Thyroid gland (tissue), 4 donors: Measurements from ENCODE around the gene RAB36. TPM values are rescaled to one million over a fixed set of nuclear protein-coding genes. Genes with fewer than 3 reads are reported as not detected.

ENCODE experiments used
- DNase-seq, 2 donors: peaks; one replicate each; pipeline ENCODE4 v3.0.0-alpha.2; 2019
- H3K27ac ChIP-seq, 3 donors: fragments of 200-600 bp; sonication (generic); 1 replicate in 2 of 3; 2 replicates in 1 of 3; pipeline ENCODE4 v1.5.1; 2016 to 2019; ENCODE audit warnings: mild to moderate bottlenecking in 1 of 3, moderate library complexity in 1 of 3
- H3K27me3 ChIP-seq: fragments of 200-600 bp; sonication (generic); one replicate; pipeline ENCODE4 v1.5.1; 2019
- H3K36me3 ChIP-seq, 2 donors: fragments of 200-600 bp; sonication (generic); one replicate each; pipeline ENCODE4 v1.5.1; 2016 to 2019
- H3K4me1 ChIP-seq, 2 donors: fragments of 200-600 bp; sonication (generic); one replicate each; pipeline ENCODE4 v1.5.1; 2017 to 2019
- H3K4me3 ChIP-seq, 3 donors: fragments of 200-600 bp; sonication (generic); replicated peaks in 1 of 3; 1 replicate in 2 of 3; 2 replicates in 1 of 3; pipeline ENCODE4 v1.5.1; 2016; ENCODE audit warnings: mild to moderate bottlenecking in 1 of 3
- H3K9me3 ChIP-seq: fragments of 200-600 bp; sonication (generic); one replicate; pipeline ENCODE4 v1.5.1; 2017
- POLR2A ChIP-seq, 2 donors: fragments of 450-650 bp; IDR thresholded peaks; one replicate each; pipeline ENCODE4 v1.6.1; 2017; ENCODE audit warnings: antibody characterized with exemption in 2 of 2, mild to moderate bottlenecking in 2 of 2, moderate library complexity in 1 of 2
- WGBS, 2 donors: methylation state at CpG; one replicate each; pipeline ENCODE4 v1.1.5; 2017; 5-methylcytosine and 5-hydroxymethylcytosine counted together
- intact Hi-C: fragments of 100-400 bp; cut with DNase I; formaldehyde crosslinking; loops from one replicate; pipeline ENCODE4 v1.15.1; 2023
- total RNA-seq, 4 donors: library from RNA; depleted of rRNA; stranded (reverse); fragments of >200 nt; gene quantifications; one replicate each; pipeline ENCODE4 v1.2.3, GENCODE V29; 2016
- TF ChIP-seq, protein P1 (sequence below), 6 experiments: fragments of 200-600 bp in 3 of 6; fragments of 450-650 bp in 3 of 6; sonication (generic) in 3 of 6; IDR thresholded peaks; one replicate each; pipeline ENCODE4 v1.5.1; 2016 to 2019; ENCODE audit warnings: antibody characterized with exemption in 6 of 6, mild to moderate bottlenecking in 2 of 6, inconsistent platforms in 1 of 6, moderate library complexity in 1 of 6

RAB36 gene
- total RNA-seq, 4 donors from 2014 or later: 10.9 to 33.4 (median 27.8) TPM

DNA sequence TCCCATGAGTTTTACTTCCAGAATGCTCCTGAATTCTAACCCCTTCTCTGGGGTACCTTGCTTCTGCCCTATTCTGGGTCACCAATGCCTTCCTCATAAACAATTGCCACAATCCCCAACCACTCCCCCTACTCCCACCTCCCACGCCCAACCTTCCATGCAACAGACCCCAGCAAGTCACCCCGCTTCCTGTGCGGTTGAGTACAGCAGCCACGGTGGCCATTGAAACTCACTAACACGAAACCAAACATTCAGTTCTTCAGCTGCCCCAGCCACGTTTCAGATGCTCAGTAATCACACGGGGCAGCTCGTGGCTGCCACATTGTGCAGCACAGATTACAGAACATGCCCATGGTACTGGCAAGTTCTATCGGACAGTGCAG, 31.4 kb downstream of the RAB36 start:
- Histone ChIP-seq H3K27ac (no peak overlapping the region), H3K27me3 (no peaks in the 10 kb centered on the region), H3K9me3 (no peaks in the 10 kb centered on the region), H3K4me1 (peaks cover 15 to 28% of the 10 kb centered on the region in 2 donors), H3K36me3 (no peaks in the 10 kb centered on the region), H3K4me3 (no peak overlapping the region)
- 97 to 98% methylated on average over 9 of the region's 9 CpGs for WGBS, 2 donors
- intact Hi-C loops: loop anchor here (2.0 kb wide), 1 partner anchor 208 kb away; no protein-coding TSS in a partner anchor
- DNase-seq: no peak
- no peak for TF ChIP-seq POLR2A (IDR thresholded peaks at IDR 0.05)
- TF ChIP-seq, protein P1, sequence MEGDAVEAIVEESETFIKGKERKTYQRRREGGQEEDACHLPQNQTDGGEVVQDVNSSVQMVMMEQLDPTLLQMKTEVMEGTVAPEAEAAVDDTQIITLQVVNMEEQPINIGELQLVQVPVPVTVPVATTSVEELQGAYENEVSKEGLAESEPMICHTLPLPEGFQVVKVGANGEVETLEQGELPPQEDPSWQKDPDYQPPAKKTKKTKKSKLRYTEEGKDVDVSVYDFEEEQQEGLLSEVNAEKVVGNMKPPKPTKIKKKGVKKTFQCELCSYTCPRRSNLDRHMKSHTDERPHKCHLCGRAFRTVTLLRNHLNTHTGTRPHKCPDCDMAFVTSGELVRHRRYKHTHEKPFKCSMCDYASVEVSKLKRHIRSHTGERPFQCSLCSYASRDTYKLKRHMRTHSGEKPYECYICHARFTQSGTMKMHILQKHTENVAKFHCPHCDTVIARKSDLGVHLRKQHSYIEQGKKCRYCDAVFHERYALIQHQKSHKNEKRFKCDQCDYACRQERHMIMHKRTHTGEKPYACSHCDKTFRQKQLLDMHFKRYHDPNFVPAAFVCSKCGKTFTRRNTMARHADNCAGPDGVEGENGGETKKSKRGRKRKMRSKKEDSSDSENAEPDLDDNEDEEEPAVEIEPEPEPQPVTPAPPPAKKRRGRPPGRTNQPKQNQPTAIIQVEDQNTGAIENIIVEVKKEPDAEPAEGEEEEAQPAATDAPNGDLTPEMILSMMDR (IDR thresholded peaks at IDR 0.05): no peak

DNA sequence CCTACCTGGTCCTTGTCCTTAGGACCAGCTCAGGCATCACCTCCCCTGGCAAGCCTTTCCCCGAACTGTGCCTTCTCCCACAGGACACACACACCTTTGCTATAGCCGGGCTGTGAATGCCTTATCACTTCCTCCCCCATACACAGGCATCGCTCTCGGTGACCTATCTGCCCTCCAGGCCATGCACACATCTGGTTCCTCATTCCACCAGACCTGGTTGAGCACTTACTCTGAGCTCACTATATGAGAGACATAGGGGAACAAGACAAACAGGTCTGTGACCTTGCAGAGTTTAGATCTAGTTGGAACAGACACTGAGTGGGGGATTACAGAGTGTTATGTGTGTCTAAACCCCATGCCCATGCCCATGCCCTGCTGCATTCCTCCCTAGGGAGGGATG, 31.9 kb downstream of the RAB36 start:
- 89 to 99% methylated on average over 4 of the region's 4 CpGs for WGBS, 2 donors
- no peaks in the 10 kb centered on the region for H3K36me3 ChIP-seq
- no peak overlapping the region for H3K27ac ChIP-seq
- intact Hi-C loops: loop anchor here (2.0 kb wide), 1 partner anchor 208 kb away; no protein-coding TSS in a partner anchor
- peaks cover 20 to 34% of the 10 kb centered on the region in 2 donors for H3K4me1 ChIP-seq
- H3K4me3 ChIP-seq: no peak overlapping the region
- H3K27me3 ChIP-seq: no peaks in the 10 kb centered on the region
- DNase-seq: no peak
- TF ChIP-seq, protein P1 (IDR thresholded peaks at IDR 0.05): no peak
- no peak for TF ChIP-seq POLR2A (IDR thresholded peaks at IDR 0.05)
- H3K9me3 ChIP-seq: no peaks in the 10 kb centered on the region

DNA sequence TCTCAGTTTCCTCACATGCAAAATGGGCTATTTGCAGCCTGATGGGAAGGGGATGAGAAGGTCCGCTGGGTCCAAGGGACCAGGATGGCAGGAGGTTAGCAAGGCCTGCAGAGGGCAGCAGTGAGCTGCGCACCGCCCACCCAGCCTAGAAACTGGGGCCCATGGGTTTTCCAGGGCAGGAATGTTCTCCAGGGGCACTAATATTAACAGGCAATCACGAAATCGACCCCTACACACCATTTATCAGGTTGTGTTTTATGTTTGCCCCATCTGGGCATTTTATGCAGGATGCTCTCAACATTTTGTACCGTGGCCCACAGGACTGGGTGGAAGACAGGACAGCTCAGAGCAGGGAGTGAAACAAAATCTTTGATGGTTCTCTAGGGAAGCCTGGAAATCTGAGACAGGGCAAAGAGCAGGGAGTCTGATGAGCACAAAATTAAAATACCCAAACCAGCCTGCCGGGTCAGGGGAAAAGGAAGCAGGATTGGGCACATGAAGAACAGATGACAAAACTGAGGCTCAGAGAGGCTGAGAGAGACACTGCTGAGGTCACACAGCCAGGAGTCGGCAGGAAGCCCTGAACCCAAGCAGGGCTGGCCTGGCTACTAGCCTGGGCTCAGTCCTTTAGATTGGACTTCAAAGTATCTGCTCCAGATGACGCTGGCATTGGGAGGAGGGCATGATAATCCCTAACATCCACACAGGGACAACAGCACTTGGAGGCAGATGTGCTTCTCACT, 33.4 kb downstream of the RAB36 start:
- intact Hi-C loops: loop anchor here (2.0 kb wide), 1 partner anchor 102 kb away; no protein-coding TSS in a partner anchor
- Histone ChIP-seq H3K4me1 (peaks cover 35 to 36% of the 10 kb centered on the region in 2 donors), H3K9me3 (no peaks in the 10 kb centered on the region), H3K27ac (peak overlapping the region in 1 of 3 donors; percentile 61), H3K4me3 (no peak overlapping the region), H3K36me3 (no peaks in the 10 kb centered on the region), H3K27me3 (no peaks in the 10 kb centered on the region)
- DNase-seq: peak; percentile 67 to 72
- 26 to 34% methylated on average over 9 of the region's 9 CpGs for WGBS, 2 donors
- TF ChIP-seq, protein P1 (IDR thresholded peaks at IDR 0.05): peak; percentile 89 to 97 (median 94)
- TF ChIP-seq POLR2A (IDR thresholded peaks at IDR 0.05): no peak

DNA sequence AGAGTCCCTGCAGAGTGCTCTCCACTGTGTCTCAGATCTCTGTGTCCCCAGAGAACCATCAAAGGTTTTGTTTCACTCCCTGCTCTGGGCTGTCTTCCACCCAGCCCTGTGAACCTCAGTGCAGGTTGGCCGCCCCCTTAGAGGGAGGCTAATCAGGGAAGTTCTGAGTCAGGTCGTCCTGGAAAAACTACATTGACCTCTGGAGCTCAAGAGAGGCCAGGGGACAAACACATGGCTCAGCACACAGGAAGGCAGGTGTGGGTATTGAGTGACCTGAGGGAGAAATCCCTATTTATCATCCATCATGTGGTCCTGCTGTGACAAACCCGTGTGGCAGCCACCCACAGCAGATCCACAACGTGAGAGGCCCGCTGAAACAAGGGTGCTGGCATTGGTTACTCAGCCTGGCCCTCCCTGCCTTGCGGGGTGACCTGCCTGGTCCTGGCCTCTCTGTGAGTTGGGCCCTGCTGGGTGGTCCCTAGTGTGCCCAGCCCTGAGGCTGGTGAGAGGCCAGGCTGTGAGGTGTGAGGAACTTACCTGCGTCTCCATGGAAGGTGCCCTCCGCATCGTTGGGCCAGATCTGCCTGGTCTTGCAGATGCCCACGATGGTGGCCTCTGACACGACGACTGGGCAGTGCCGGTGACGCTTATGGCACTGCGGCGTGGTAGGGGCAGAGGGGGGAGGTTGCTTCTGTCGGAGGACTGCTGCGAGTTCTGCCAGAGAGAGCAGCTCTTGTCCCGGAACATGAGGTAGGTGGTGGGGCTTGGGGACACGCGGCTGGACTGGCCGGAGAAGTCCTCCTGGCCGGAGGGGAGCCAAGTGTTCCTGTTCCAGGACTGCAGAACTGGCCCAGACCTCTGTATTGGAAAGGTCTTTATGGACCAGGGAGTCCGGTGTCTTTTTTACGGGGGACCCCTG, 34.4 kb downstream of the RAB36 start:
- intact Hi-C loops: loop anchor here (2.0 to 5.0 kb wide), 2 partner anchors 38 to 101 kb away; no protein-coding TSS in a partner anchor
- Histone ChIP-seq H3K4me3 (peak overlapping the region in 2 of 3 donors; percentile 30 to 36), H3K27me3 (no peaks in the 10 kb centered on the region), H3K36me3 (no peaks in the 10 kb centered on the region), H3K4me1 (peaks cover 42% of the 10 kb centered on the region in 2 donors), H3K9me3 (no peaks in the 10 kb centered on the region), H3K27ac (peak overlapping the region; percentile 53 to 61 (median 56))
- 51 to 59% methylated on average over 4 to 16 of the region's 25 CpGs for WGBS, 2 donors
- TF ChIP-seq, protein P1 (IDR thresholded peaks at IDR 0.05): no peak
- no peak for TF ChIP-seq POLR2A (IDR thresholded peaks at IDR 0.05)
- DNase-seq: peak; percentile 55
